Stimulated activated CD4-positive, alpha-beta T cell treated with anti-CD3 and anti-CD28 coated beads, Interleukin-1b, Interleukin-23, amount 100 ng/mL, for 1 hour (primary cell): ENCODE results near the gene PLPP7.
"Not testable (repeated sequence)": the region's sequence is repeated elsewhere in the genome, so short reads cannot be mapped to it uniquely, and the experiment has no call there.

Experiments used
- DNase-seq, 2 donors: peaks; one replicate each; pipeline ENCODE4 v3.0.0-alpha.2; 2020; ENCODE audit warnings: low read depth in 2 of 2

Gene PLPP7

GRCh38 chr9:131330814-131331600, 41.5 kb downstream of the PLPP7 start:
- DNase-seq = no peak

GRCh38 chr9:131331996-131332395, 42.5 kb downstream of the PLPP7 start:
- not testable (repeated sequence) for DNase-seq

- DNase-seq = no peak
Observed at GRCh38 chr9:131333771-131334628, 44.5 kb downstream of the PLPP7 start.

GRCh38 chr9:131334629-131335367, 45.3 kb downstream of the PLPP7 start:
- DNase-seq = no peak

GRCh38 chr9:131335368-131335755, 45.8 kb downstream of the PLPP7 start:
- DNase-seq = no peak

- DNase-seq = no peak
Observed at GRCh38 chr9:131337131-131337848, 47.8 kb downstream of the PLPP7 start.

- not testable (repeated sequence) for DNase-seq
Observed at GRCh38 chr9:131339212-131339611, 49.7 kb downstream of the PLPP7 start.

GRCh38 chr9:131344931-131345535, 55.5 kb downstream of the PLPP7 start:
- not testable (repeated sequence) for DNase-seq

- DNase-seq = no peak
Observed at GRCh38 chr9:131346559-131346958, 57.0 kb downstream of the PLPP7 start.

- DNase-seq = no peak
Observed at GRCh38 chr9:131347376-131348020, 58.0 kb downstream of the PLPP7 start.

GRCh38 chr9:131348631-131349521, 59.4 kb downstream of the PLPP7 start:
- no peak for DNase-seq

GRCh38 chr9:131349522-131349880, 60.0 kb downstream of the PLPP7 start:
- DNase-seq = no peak

GRCh38 chr9:131349881-131350563, 60.5 kb downstream of the PLPP7 start:
- DNase-seq = peak; percentile 70 to 78

- not testable (repeated sequence) for DNase-seq
Observed at GRCh38 chr9:131356479-131356878, 67.0 kb downstream of the PLPP7 start.

- no peak for DNase-seq
Observed at GRCh38 chr9:131358556-131358955, 69.0 kb downstream of the PLPP7 start.
